HG03139 (cell line): ENCODE measurements around the gene TPPP.
"Not testable (repeated sequence)": the region's sequence is repeated elsewhere in the genome, so short reads cannot be mapped to it uniquely, and the experiment has no call there.

Source experiments
- ATAC-seq: cut with Tn5 transposase; IDR thresholded peaks from one replicate; pipeline ENCODE4 v1.9.1; 2021; ENCODE audit not compliant: unreplicated experiment

The TPPP gene

GRCh38 chr5:693271-694041, at the start of gene TPPP:
TSS of gene TPPP (minus strand) at chr5:693352. CDS start at chr5:678060, 15,292 bp downstream.
- peak; percentile 56 for ATAC-seq

- ATAC-seq = not testable (repeated sequence)
Measured at GRCh38 chr5:742276-742675, 49.1 kb upstream of the TPPP start.

- ATAC-seq = not testable (repeated sequence)
Measured at GRCh38 chr5:734145-734544, 41.0 kb upstream of the TPPP start.

GRCh38 chr5:732754-733454, 39.8 kb upstream of the TPPP start:
- ATAC-seq = not testable (repeated sequence)

GRCh38 chr5:729225-729624, 36.1 kb upstream of the TPPP start:
- ATAC-seq = not testable (repeated sequence)

- not testable (repeated sequence) for ATAC-seq
Measured at GRCh38 chr5:727087-727486, 33.9 kb upstream of the TPPP start.

GRCh38 chr5:723865-724264, 30.7 kb upstream of the TPPP start:
- ATAC-seq = not testable (repeated sequence)

- not testable (repeated sequence) for ATAC-seq
Measured at GRCh38 chr5:723309-723708, 30.2 kb upstream of the TPPP start.

GRCh38 chr5:719379-719778, 26.2 kb upstream of the TPPP start:
- ATAC-seq = not testable (repeated sequence)

GRCh38 chr5:717143-717542, 24.0 kb upstream of the TPPP start:
- no peak for ATAC-seq

- not testable (repeated sequence) for ATAC-seq
Measured at GRCh38 chr5:716740-717139, 23.6 kb upstream of the TPPP start.

GRCh38 chr5:715636-716035, 22.5 kb upstream of the TPPP start:
- not testable (repeated sequence) for ATAC-seq

- ATAC-seq = not testable (repeated sequence)
Measured at GRCh38 chr5:714215-715118, 21.3 kb upstream of the TPPP start.

GRCh38 chr5:713686-714085, 20.5 kb upstream of the TPPP start:
- ATAC-seq = not testable (repeated sequence)

GRCh38 chr5:708848-709517, 15.8 kb upstream of the TPPP start:
- ATAC-seq = not testable (repeated sequence)

- ATAC-seq = not testable (repeated sequence)
Measured at GRCh38 chr5:708374-708773, 15.2 kb upstream of the TPPP start.

- ATAC-seq = not testable (repeated sequence)
Measured at GRCh38 chr5:706127-706526, 13.0 kb upstream of the TPPP start.

GRCh38 chr5:696753-697702, 3.9 kb upstream of the TPPP start:
- not testable (repeated sequence) for ATAC-seq

GRCh38 chr5:696191-696590, 3.0 kb upstream of the TPPP start:
- ATAC-seq = not testable (repeated sequence)
